Activated T-helper 2 cell treated with anti-CD3 and anti-CD28 coated beads, Interferon-gamma antibody, Interleukin-2, Interleukin-4, amounts not matched to agents 10 μg/mL and 5 μg/mL and 100 μg/mL, durations not matched to agents 14 hours and 24 hours and 36 hours (primary cell): ENCODE results near the gene DAPK1. TPM values are rescaled to one million over a fixed set of nuclear protein-coding genes. Genes with fewer than 3 reads are reported as not detected.

ENCODE experiments used
- DNase-seq: peaks from one replicate; pipeline ENCODE4 v3.0.0; 2021; ENCODE audit warnings: low spot score
- H3K27ac Mint-ChIP-seq: one replicate; pipeline ENCODE4 v1.8.0; 2021; ENCODE audit warnings: mixed read lengths
- H3K27me3 Mint-ChIP-seq: one replicate; pipeline ENCODE4 v1.8.0; 2021; ENCODE audit warnings: low read depth, mixed read lengths
- H3K36me3 Mint-ChIP-seq: one replicate; pipeline ENCODE4 v1.8.0; 2021; ENCODE audit warnings: low read depth, mixed read lengths
- H3K4me1 Mint-ChIP-seq: one replicate; pipeline ENCODE4 v1.8.0; 2021; ENCODE audit warnings: low read depth, mixed read lengths
- H3K4me3 Mint-ChIP-seq: one replicate; pipeline ENCODE4 v1.8.0; 2021; ENCODE audit warnings: low read depth, mild to moderate bottlenecking, moderate library complexity, mixed read lengths
- H3K9me3 Mint-ChIP-seq: one replicate; pipeline ENCODE4 v1.8.0; 2021; ENCODE audit warnings: mixed read lengths
- intact Hi-C: fragments of 100-400 bp; cut with micrococcal nuclease; formaldehyde crosslinking; loops from one replicate; pipeline ENCODE4 v1.15.1; 2023
- total RNA-seq: library from RNA; stranded (reverse); gene quantifications from 2 replicates; pipeline ENCODE4 v1.2.3, GENCODE V29; 2022

DAPK1 gene
- total RNA-seq, 1 donor from 2014 or later, result 39.1 TPM

GRCh38 chr9:87527211-87527916, 29.7 kb downstream of the DAPK1 start:
- DNase-seq, result no peak
- Mint-ChIP-seq H3K27me3 (no peaks in the 10 kb centered on the region), H3K36me3 (no peaks in the 10 kb centered on the region), H3K27ac (no peak overlapping the region), H3K4me1 (peaks cover 2% of the 10 kb centered on the region), H3K9me3 (no peaks in the 10 kb centered on the region), H3K4me3 (no peak overlapping the region)
- intact Hi-C loops, result no loop called here

GRCh38 chr9:87528969-87529368, 31.3 kb downstream of the DAPK1 start:
- Mint-ChIP-seq H3K27me3 (no peaks in the 10 kb centered on the region), H3K4me3 (no peak overlapping the region), H3K4me1 (peaks cover 6% of the 10 kb centered on the region), H3K36me3 (no peaks in the 10 kb centered on the region), H3K9me3 (no peaks in the 10 kb centered on the region), H3K27ac (no peak overlapping the region)
- intact Hi-C loops, result no loop called here
- DNase-seq, result no peak

GRCh38 chr9:87529671-87530070, 32.0 kb downstream of the DAPK1 start:
- DNase-seq, result no peak
- Mint-ChIP-seq H3K9me3 (no peaks in the 10 kb centered on the region), H3K4me1 (peaks cover 7% of the 10 kb centered on the region), H3K27me3 (no peaks in the 10 kb centered on the region), H3K4me3 (no peak overlapping the region), H3K27ac (no peak overlapping the region), H3K36me3 (no peaks in the 10 kb centered on the region)
- intact Hi-C loops, result no loop called here

- no peaks in the 10 kb centered on the region for H3K9me3 Mint-ChIP-seq
Observed at GRCh38 chr9:87530716-87531115, 33.0 kb downstream of the DAPK1 start.

GRCh38 chr9:87531370-87532295, 34.0 kb downstream of the DAPK1 start:
- no peak overlapping the region for H3K4me3 Mint-ChIP-seq
- no peak for DNase-seq
- H3K36me3 Mint-ChIP-seq, result no peaks in the 10 kb centered on the region
- intact Hi-C loops, result no loop called here
- no peaks in the 10 kb centered on the region for H3K27me3 Mint-ChIP-seq
- H3K27ac Mint-ChIP-seq, result no peak overlapping the region
- H3K9me3 Mint-ChIP-seq, result no peaks in the 10 kb centered on the region
- peaks cover 17% of the 10 kb centered on the region for H3K4me1 Mint-ChIP-seq

More at GRCh38 chr9:87530716-87531115, 33.0 kb downstream of the DAPK1 start:
- no peak overlapping the region for H3K27ac Mint-ChIP-seq
- DNase-seq, result no peak
- no peak overlapping the region for H3K4me3 Mint-ChIP-seq
- intact Hi-C loops, result no loop called here
- H3K36me3 Mint-ChIP-seq, result no peaks in the 10 kb centered on the region
- peaks cover 11% of the 10 kb centered on the region for H3K4me1 Mint-ChIP-seq
- no peaks in the 10 kb centered on the region for H3K27me3 Mint-ChIP-seq

- peaks cover 23% of the 10 kb centered on the region for H3K4me1 Mint-ChIP-seq
- DNase-seq, result no peak
- H3K9me3 Mint-ChIP-seq, result no peaks in the 10 kb centered on the region
- H3K27ac Mint-ChIP-seq, result no peak overlapping the region
- H3K4me3 Mint-ChIP-seq, result no peak overlapping the region
- no peaks in the 10 kb centered on the region for H3K36me3 Mint-ChIP-seq
- H3K27me3 Mint-ChIP-seq, result no peaks in the 10 kb centered on the region
- intact Hi-C loops, result no loop called here
Observed at GRCh38 chr9:87533271-87533670, 35.6 kb downstream of the DAPK1 start.

- DNase-seq, result no peak
- H3K27ac Mint-ChIP-seq, result no peak overlapping the region
- peaks cover 23% of the 10 kb centered on the region for H3K4me1 Mint-ChIP-seq
- H3K36me3 Mint-ChIP-seq, result no peaks in the 10 kb centered on the region
- H3K9me3 Mint-ChIP-seq, result no peaks in the 10 kb centered on the region
- H3K27me3 Mint-ChIP-seq, result no peaks in the 10 kb centered on the region
- H3K4me3 Mint-ChIP-seq, result no peak overlapping the region
- intact Hi-C loops, result no loop called here
Observed at GRCh38 chr9:87534036-87534435, 36.4 kb downstream of the DAPK1 start.

GRCh38 chr9:87534957-87535356, 37.3 kb downstream of the DAPK1 start:
- intact Hi-C loops, result loop anchor here (1.0 to 5.0 kb wide), 4 partner anchors 31 to 257 kb away; no protein-coding TSS in a partner anchor

GRCh38 chr9:87535817-87536539, 38.3 kb downstream of the DAPK1 start:
- no peaks in the 10 kb centered on the region for H3K27me3 Mint-ChIP-seq
- intact Hi-C loops, result loop anchor here (1.0 to 5.0 kb wide), 5 partner anchors 32 to 256 kb away; no protein-coding TSS in a partner anchor
- peaks cover 23% of the 10 kb centered on the region for H3K4me1 Mint-ChIP-seq
- DNase-seq, result peak; percentile 31
- H3K9me3 Mint-ChIP-seq, result no peaks in the 10 kb centered on the region
- peaks cover 4% of the 10 kb centered on the region for H3K36me3 Mint-ChIP-seq
- H3K4me3 Mint-ChIP-seq, result peak overlapping the region; percentile 16
- H3K27ac Mint-ChIP-seq, result peak overlapping the region; percentile 97

More at GRCh38 chr9:87534957-87535356, 37.3 kb downstream of the DAPK1 start:
- no peak for DNase-seq
- peaks cover 23% of the 10 kb centered on the region for H3K4me1 Mint-ChIP-seq
- H3K4me3 Mint-ChIP-seq, result no peak overlapping the region
- H3K9me3 Mint-ChIP-seq, result no peaks in the 10 kb centered on the region
- H3K27me3 Mint-ChIP-seq, result no peaks in the 10 kb centered on the region
- peak overlapping the region; percentile 50 for H3K27ac Mint-ChIP-seq
- H3K36me3 Mint-ChIP-seq, result peaks cover 4% of the 10 kb centered on the region

- H3K27ac Mint-ChIP-seq, result peak overlapping the region; percentile 20
- H3K4me1 Mint-ChIP-seq, result peaks cover 27% of the 10 kb centered on the region
- no peak overlapping the region for H3K4me3 Mint-ChIP-seq
- peaks cover 4% of the 10 kb centered on the region for H3K36me3 Mint-ChIP-seq
- DNase-seq, result no peak
- H3K9me3 Mint-ChIP-seq, result no peaks in the 10 kb centered on the region
- H3K27me3 Mint-ChIP-seq, result no peaks in the 10 kb centered on the region
- intact Hi-C loops, result loop anchor here (5.0 kb wide), 1 partner anchor 255 kb away; no protein-coding TSS in a partner anchor
Observed at GRCh38 chr9:87537625-87538024, 40.0 kb downstream of the DAPK1 start.

- DNase-seq, result no peak
- no peaks in the 10 kb centered on the region for H3K9me3 Mint-ChIP-seq
- H3K27ac Mint-ChIP-seq, result no peak overlapping the region
- no peaks in the 10 kb centered on the region for H3K27me3 Mint-ChIP-seq
- H3K4me3 Mint-ChIP-seq, result no peak overlapping the region
- H3K4me1 Mint-ChIP-seq, result peaks cover 23% of the 10 kb centered on the region
- intact Hi-C loops, result no loop called here
- H3K36me3 Mint-ChIP-seq, result peaks cover 4% of the 10 kb centered on the region
Observed at GRCh38 chr9:87540444-87541105, 42.9 kb downstream of the DAPK1 start.

- no peak overlapping the region for H3K4me3 Mint-ChIP-seq
- H3K9me3 Mint-ChIP-seq, result no peaks in the 10 kb centered on the region
- intact Hi-C loops, result no loop called here
- peak overlapping the region; percentile 2 for H3K27ac Mint-ChIP-seq
- DNase-seq, result no peak
- no peaks in the 10 kb centered on the region for H3K27me3 Mint-ChIP-seq
- H3K4me1 Mint-ChIP-seq, result peaks cover 20% of the 10 kb centered on the region
- H3K36me3 Mint-ChIP-seq, result peaks cover 4% of the 10 kb centered on the region
Observed at GRCh38 chr9:87541663-87542062, 44.0 kb downstream of the DAPK1 start.
